Neural cell (in vitro differentiated cells): ENCODE data around the gene MRPL58. TPM values are rescaled to one million over a fixed set of nuclear protein-coding genes. Genes with fewer than 3 reads are reported as not detected.

Source experiments
- H2AFZ ChIP-seq: fragments of 200-600, 300-800 bp; sonication (generic), shearing (Covaris generic); 2 replicates; pipeline ENCODE4 v1.6.0; 2014; ENCODE audit warnings: low read depth, mild to moderate bottlenecking, antibody characterized with exemption, low read length, moderate library complexity
- H3F3A ChIP-seq: fragments of 200-600 bp; shearing (Covaris generic); 2 replicates; pipeline ENCODE4 v1.6.1; 2016; ENCODE audit warnings: mild to moderate bottlenecking, moderate library complexity, mixed read lengths, antibody characterized with exemption, low read length; ENCODE audit not compliant: insufficient read depth, poor library complexity, severe bottlenecking
- H3K27ac ChIP-seq: fragments of 200-600, 300-800 bp; sonication (generic), shearing (Covaris generic); 2 replicates; pipeline ENCODE4 v1.5.1; 2014; ENCODE audit warnings: mild to moderate bottlenecking, low read length, moderate library complexity
- H3K27me3 ChIP-seq: fragments of 300-800, 200-600 bp; sonication (generic), shearing (Covaris generic); 2 replicates; pipeline ENCODE4 v1.6.0; 2014; ENCODE audit warnings: mild to moderate bottlenecking, low read depth, low read length, moderate library complexity; ENCODE audit not compliant: insufficient read depth
- H3K36me3 ChIP-seq: fragments of 300-800, 200-600 bp; sonication (generic), shearing (Covaris generic); 2 replicates; pipeline ENCODE4 v1.5.1; 2014; ENCODE audit warnings: mild to moderate bottlenecking, antibody characterized with exemption, low read length, moderate library complexity; ENCODE audit not compliant: insufficient read depth
- H3K4me2 ChIP-seq: fragments of 300-800, 200-600 bp; sonication (generic), shearing (Covaris generic); 2 replicates; pipeline ENCODE4 v1.6.0; 2014; ENCODE audit warnings: mild to moderate bottlenecking, low read length
- H3K4me3 ChIP-seq: fragments of 300-800, 200-600 bp; sonication (generic), shearing (Covaris generic); 2 replicates; pipeline ENCODE4 v1.5.1; 2014; ENCODE audit warnings: mild to moderate bottlenecking, low read length, moderate library complexity
- H3K79me2 ChIP-seq: fragments of 200-600 bp; shearing (Covaris generic); replicated peaks from 2 replicates; pipeline ENCODE4 v1.6.0; 2014; ENCODE audit warnings: mild to moderate bottlenecking, low read length, moderate library complexity; ENCODE audit not compliant: insufficient read depth
- H3K9ac ChIP-seq: fragments of 300-800, 200-600 bp; sonication (generic), shearing (Covaris generic); 2 replicates; pipeline ENCODE4 v1.6.1; 2016; ENCODE audit warnings: mild to moderate bottlenecking, low read length, mixed read lengths
- H3K9me2 ChIP-seq: fragments of 200-600 bp; shearing (Covaris generic); 2 replicates; pipeline ENCODE4 v1.6.1; 2016; ENCODE audit warnings: mild to moderate bottlenecking, low read length, mixed read lengths; ENCODE audit not compliant: insufficient read depth
- H3K9me3 ChIP-seq: fragments of 200-600, 300-800 bp; sonication (generic), shearing (Covaris generic); 2 replicates; pipeline ENCODE4 v1.6.1; 2016; ENCODE audit warnings: mild to moderate bottlenecking, mixed run types, low read length, moderate library complexity, mixed read lengths
- H4K20me1 ChIP-seq: fragments of 200-600 bp; shearing (Covaris generic); 2 replicates; pipeline ENCODE4 v1.6.1; 2016; ENCODE audit warnings: mild to moderate bottlenecking, mixed run types; ENCODE audit not compliant: insufficient read depth
- CTCF ChIP-seq: fragments of 450-650 bp; IDR thresholded peaks from 2 replicates; pipeline ENCODE4 v1.5.1; 2014; ENCODE audit warnings: antibody characterized with exemption, mild to moderate bottlenecking, moderate library complexity; ENCODE audit not compliant: poor library complexity, severe bottlenecking
- EP300 ChIP-seq: fragments of 450-650 bp; conservative IDR thresholded peaks from 2 replicates; pipeline ENCODE4 v1.6.1; 2014; ENCODE audit warnings: antibody characterized with exemption, mild to moderate bottlenecking, moderate library complexity; ENCODE audit not compliant: poor library complexity, severe bottlenecking
- EZH2 ChIP-seq: fragments of 200-600, 300-800 bp; shearing (Covaris generic), sonication (generic); IDR thresholded peaks from 2 replicates; pipeline ENCODE4 v1.6.1; 2014; ENCODE audit warnings: antibody characterized with exemption, low read length, borderline replicate concordance, mild to moderate bottlenecking; ENCODE audit not compliant: insufficient read depth, poor library complexity, severe bottlenecking
- MXI1 ChIP-seq: fragments of 450-650 bp; conservative IDR thresholded peaks from 2 replicates; pipeline ENCODE4 v1.6.1; 2014; ENCODE audit warnings: antibody characterized with exemption, mild to moderate bottlenecking; ENCODE audit not compliant: poor library complexity, severe bottlenecking
- POLR2AphosphoS5 ChIP-seq: IDR thresholded peaks from 2 replicates; pipeline ENCODE4 v1.6.1; 2012
- RAD21 ChIP-seq: fragments of 450-650 bp; conservative IDR thresholded peaks from 2 replicates; pipeline ENCODE4 v1.6.1; 2014; ENCODE audit warnings: antibody characterized with exemption, mild to moderate bottlenecking, moderate library complexity
- REST ChIP-seq: IDR thresholded peaks from 2 replicates; pipeline ENCODE4 v1.6.1; 2012; ENCODE audit warnings: borderline replicate concordance
- SMC3 ChIP-seq: fragments of 450-650 bp; conservative IDR thresholded peaks from 2 replicates; pipeline ENCODE4 v1.6.1; 2014; ENCODE audit warnings: antibody characterized with exemption, mild to moderate bottlenecking, moderate library complexity; ENCODE audit not compliant: poor library complexity
- TAF1 ChIP-seq: IDR thresholded peaks from 2 replicates; pipeline ENCODE4 v1.6.1; 2012; ENCODE audit warnings: low read depth
- polyA plus RNA-seq: library from polyadenylated mRNA; depleted of rRNA; stranded (reverse); fragments of >200 nt; gene quantifications from 2 replicates; pipeline ENCODE4 v1.2.3, GENCODE V29; 2014

The MRPL58 gene
- polyA plus RNA-seq, 1 donor from 2014 or later, result 47.4 TPM

GRCh38 chr17:75064040-75064439 is 51.6 kb downstream of the MRPL58 start:
- TF ChIP-seq EP300 (no peak), TAF1 (no peak), RAD21 (no peak), MXI1 (no peak), REST (no peak), CTCF (no peak), SMC3 (no peak), EZH2 (no peak), POLR2AphosphoS5 (no peak)

GRCh38 chr17:75064460-75064859 is 52.0 kb downstream of the MRPL58 start:
- H2AFZ ChIP-seq, result no peak overlapping the region
- peaks cover 4% of the 10 kb centered on the region for H3K36me3 ChIP-seq
- H3K27me3 ChIP-seq, result no peaks in the 10 kb centered on the region
- H3K4me3 ChIP-seq, result no peak overlapping the region
- H3K27ac ChIP-seq, result no peak overlapping the region
- H3K9me2 ChIP-seq, result no peaks in the 10 kb centered on the region
- H3K9me3 ChIP-seq, result no peaks in the 10 kb centered on the region
- TF ChIP-seq EP300 (no peak), REST (no peak), MXI1 (no peak), CTCF (no peak), RAD21 (no peak), SMC3 (no peak), TAF1 (no peak), EZH2 (no peak), POLR2AphosphoS5 (no peak)
- no peak overlapping the region for H3K9ac ChIP-seq
- H3K4me2 ChIP-seq, result no peak overlapping the region
- no peaks in the 10 kb centered on the region for H3K79me2 ChIP-seq
- no peaks in the 10 kb centered on the region for H3F3A ChIP-seq
- H4K20me1 ChIP-seq, result no peaks in the 10 kb centered on the region

More at GRCh38 chr17:75064040-75064439, 51.6 kb downstream of the MRPL58 start:
- Histone ChIP-seq H3K9ac (no peak overlapping the region), H3K4me2 (no peak overlapping the region), H3K9me2 (no peaks in the 10 kb centered on the region), H3K36me3 (peaks cover 5% of the 10 kb centered on the region), H3F3A (no peaks in the 10 kb centered on the region), H3K27me3 (no peaks in the 10 kb centered on the region), H3K4me3 (no peak overlapping the region), H3K27ac (no peak overlapping the region), H2AFZ (no peak overlapping the region), H4K20me1 (no peaks in the 10 kb centered on the region), H3K79me2 (no peaks in the 10 kb centered on the region), H3K9me3 (no peaks in the 10 kb centered on the region)
